Body of pancreas (tissue), 4 donors: ENCODE measurements around the gene CA5A. TPM values are rescaled to one million over a fixed set of nuclear protein-coding genes. Genes with fewer than 3 reads are reported as not detected.

ENCODE experiments used
- ATAC-seq: fragments of 150-250 bp; one replicate; pipeline ENCODE4 v1.9.1; 2016
- DNase-seq, 4 donors: peaks; one replicate each; pipeline ENCODE4 v3.0.0-alpha.2; 2019
- H3K27ac ChIP-seq, 4 donors: fragments of 200-600 bp; sonication (generic); 1 replicate in 3 of 4; 2 replicates in 1 of 4; pipeline versions ENCODE4 v1.5.1 to v1.6.1; 2016 to 2019; ENCODE audit warnings: mild to moderate bottlenecking in 1 of 4, mixed read lengths in 1 of 4, moderate library complexity in 1 of 4
- H3K27me3 ChIP-seq, 2 donors: fragments of 200-600 bp; sonication (generic); one replicate each; pipeline ENCODE4 v1.6.0; 2016; ENCODE audit warnings: mild to moderate bottlenecking in 1 of 2
- H3K36me3 ChIP-seq, 2 donors: fragments of 200-600 bp; sonication (generic); replicated peaks in 1 of 2; 2 replicates each; pipeline ENCODE4 v1.5.1; 2016; ENCODE audit warnings: low read depth in 2 of 2; ENCODE audit not compliant: insufficient read depth in 1 of 2
- H3K4me1 ChIP-seq: fragments of 200-600 bp; sonication (generic); one replicate; pipeline ENCODE4 v1.6.0; 2016
- H3K4me3 ChIP-seq, 2 donors: fragments of 200-600 bp; sonication (generic); 1 replicate in 1 of 2; 2 replicates in 1 of 2; pipeline ENCODE4 v1.5.1; 2016 to 2019
- H3K9me3 ChIP-seq, 3 donors: fragments of 200-600 bp; sonication (generic); 1 replicate in 2 of 3; 2 replicates in 1 of 3; pipeline ENCODE4 v1.5.1; 2016
- CTCF ChIP-seq, 7 experiments: fragments of 450-650 bp in 4 of 7; fragments of 200-600 bp in 3 of 7; sonication (generic) in 3 of 7; IDR thresholded peaks; one replicate each; pipeline ENCODE4 v1.5.1; 2016 to 2019; ENCODE audit warnings: antibody characterized with exemption in 7 of 7
- POLR2A ChIP-seq, 3 donors: fragments of 450-650 bp; IDR thresholded peaks; one replicate each; pipeline ENCODE4 v1.6.1; 2016; ENCODE audit warnings: antibody characterized with exemption in 3 of 3, mild to moderate bottlenecking in 2 of 3
- WGBS, 2 donors: methylation state at CpG; one replicate each; pipeline ENCODE4 v1.1.5; 2017; 5-methylcytosine and 5-hydroxymethylcytosine counted together
- intact Hi-C: fragments of 100-400 bp; cut with DNase I; formaldehyde crosslinking; loops from one replicate; pipeline ENCODE4 v1.15.1; 2023
- small RNA-seq: library from RNA; depleted of rRNA; stranded (forward); fragments of <200 nt; gene quantifications from one replicate; pipeline ENCODE3, GENCODE V24; 2016
- total RNA-seq, 2 donors: library from RNA; depleted of rRNA; stranded (reverse); fragments of >200 nt; gene quantifications; one replicate each; pipeline ENCODE4 v1.1.0, GENCODE V29; 2016

Gene CA5A
- total RNA-seq, 2 donors from 2014 or later: not detected

- TF ChIP-seq CTCF (IDR thresholded peaks at IDR 0.05) (no peak), POLR2A (IDR thresholded peaks at IDR 0.05) (no peak)
- H3K4me1 ChIP-seq: no peaks in the 10 kb centered on the region
- no peak for ATAC-seq
- DNase-seq: no peak
- no peaks in the 10 kb centered on the region for H3K27me3 ChIP-seq
- intact Hi-C loops: no loop called here
- H3K9me3 ChIP-seq: no peaks in the 10 kb centered on the region
- no peak overlapping the region for H3K4me3 ChIP-seq
- WGBS, 2 donors: 90 to 93% methylated on average over 17 to 29 of the region's 29 CpGs
- no peak overlapping the region for H3K27ac ChIP-seq
- peaks cover 0 to 3% of the 10 kb centered on the region in 2 donors for H3K36me3 ChIP-seq
Measured at GRCh38 chr16:87840271-87840978, 95.9 kb downstream of the CA5A start.

- WGBS, 2 donors: 93 to 96% methylated on average over 15 to 17 of the region's 34 CpGs
- H3K27me3 ChIP-seq: no peaks in the 10 kb centered on the region
- intact Hi-C loops: no loop called here
- no peaks in the 10 kb centered on the region for H3K9me3 ChIP-seq
- no peak for DNase-seq
- H3K27ac ChIP-seq: no peak overlapping the region
- H3K36me3 ChIP-seq: peaks cover 0 to 3% of the 10 kb centered on the region in 2 donors
- no peak overlapping the region for H3K4me3 ChIP-seq
- H3K4me1 ChIP-seq: no peaks in the 10 kb centered on the region
- ATAC-seq: no peak
- TF ChIP-seq POLR2A (IDR thresholded peaks at IDR 0.05) (no peak), CTCF (IDR thresholded peaks at IDR 0.05) (no peak)
Measured at GRCh38 chr16:87839542-87840270, 96.6 kb downstream of the CA5A start.

- DNase-seq: peak in 1 of 4 donors; percentile 42
- 76 to 100% methylated on average over 1 to 27 of the region's 27 CpGs for WGBS, 2 donors
- ATAC-seq: no peak
Measured at GRCh38 chr16:87838643-87839541, 97.4 kb downstream of the CA5A start.

More at GRCh38 chr16:87838643-87839541, 97.4 kb downstream of the CA5A start:
- no peaks in the 10 kb centered on the region for H3K4me1 ChIP-seq
- H3K9me3 ChIP-seq: no peaks in the 10 kb centered on the region
- H3K27ac ChIP-seq: no peak overlapping the region
- peaks cover 0 to 3% of the 10 kb centered on the region in 2 donors for H3K36me3 ChIP-seq
- TF ChIP-seq POLR2A (IDR thresholded peaks at IDR 0.05): no peak
- no peak for TF ChIP-seq CTCF (IDR thresholded peaks at IDR 0.05)
- H3K4me3 ChIP-seq: no peak overlapping the region
- intact Hi-C loops: no loop called here
- H3K27me3 ChIP-seq: no peaks in the 10 kb centered on the region

Small RNAs within 50 kb of the gene (small RNA-seq; reads per million reads assigned to genes)
- gene AC127455.1: not detected

Other genes starting within 250 kb of the CA5A start
- gene KLHDC4, start 170.5 kb downstream of the CA5A start, total RNA-seq: 10 to 100 TPM; 25.4 to 82.1 TPM
- gene SLC7A5, start 67.0 kb downstream of the CA5A start, total RNA-seq: 1 to 10 TPM; 1.6 to 3.4 TPM
- gene BANP, start 14.9 kb upstream of the CA5A start, total RNA-seq: 10 to 100 TPM; 19.1 to 20.2 TPM